IPS DF 6.9 (cell line): ENCODE data around the gene IRS2.

Source experiments
- DNase-seq: peaks from one replicate; pipeline ENCODE4 v3.0.0-alpha.2; 2013; ENCODE audit warnings: low read depth, low spot score
- H3K27ac ChIP-seq: one replicate; pipeline ENCODE4 v1.5.1; 2013; ENCODE audit warnings: low read length, control low read depth
- H3K27me3 ChIP-seq: 2 replicates; pipeline ENCODE4 v1.6.1; 2013; ENCODE audit warnings: mild to moderate bottlenecking, low read length; ENCODE audit not compliant: control insufficient read depth, insufficient read depth
- H3K36me3 ChIP-seq: 2 replicates; pipeline ENCODE4 v1.6.1; 2013; ENCODE audit warnings: low read length; ENCODE audit not compliant: control insufficient read depth, insufficient read depth
- H3K4me1 ChIP-seq: 2 replicates; pipeline ENCODE4 v1.6.1; 2013; ENCODE audit warnings: low read length; ENCODE audit not compliant: control insufficient read depth, insufficient read depth
- H3K4me3 ChIP-seq: 2 replicates; pipeline ENCODE4 v1.5.1; 2013; ENCODE audit warnings: mild to moderate bottlenecking, low read length
- H3K9me3 ChIP-seq: 2 replicates; pipeline ENCODE4 v1.6.1; 2013; ENCODE audit warnings: low read length, inconsistent platforms; ENCODE audit not compliant: control insufficient read depth, insufficient read depth
- WGBS: extraction: QIAGEN DNeasy Blood & Tissue Kit; methylation state at CpG from one replicate; pipeline ENCODE4 v1.1.7; 2013; ENCODE audit warnings: mixed read lengths, missing lambda C conversion rate; ENCODE audit not compliant: insufficient read length, insufficient coverage; 5-methylcytosine and 5-hydroxymethylcytosine counted together

IRS2 gene

DNA sequence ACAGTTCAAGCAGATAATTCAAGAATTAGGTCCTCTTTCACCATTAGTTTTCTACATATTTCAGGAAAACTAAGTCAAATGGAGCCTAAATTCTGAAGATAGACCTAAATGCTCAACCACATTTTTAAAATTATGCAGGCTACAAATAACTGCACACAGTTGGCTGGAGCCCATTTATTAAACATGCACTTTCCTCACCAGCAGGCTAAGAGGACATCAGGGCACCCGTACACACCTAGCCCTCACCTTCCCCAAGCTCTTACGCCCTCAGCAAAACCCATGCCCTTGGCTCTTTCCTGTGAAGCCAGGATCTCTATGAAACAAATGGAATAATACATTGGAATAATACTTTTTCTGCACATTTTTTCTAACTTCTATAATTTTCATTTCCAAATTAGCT lies 18.2 kb downstream of the IRS2 start:
- Histone ChIP-seq H3K36me3 (no peaks in the 10 kb centered on the region), H3K27ac (no peak overlapping the region), H3K4me1 (peaks cover 2% of the 10 kb centered on the region; the same call in 1 of the 2 replicates), H3K4me3 (no peak overlapping the region), H3K27me3 (no peaks in the 10 kb centered on the region), H3K9me3 (no peaks in the 10 kb centered on the region)
- DNase-seq = no peak
- no CpG with 5 or more reads among the region's 2 CpGs for WGBS

GRCh38 chr13:109767023-109767422 lies 19.4 kb downstream of the IRS2 start:
- no peak overlapping the region for H3K4me3 ChIP-seq
- peaks cover 2% of the 10 kb centered on the region; the same call in 1 of the 2 replicates for H3K4me1 ChIP-seq
- H3K36me3 ChIP-seq = no peaks in the 10 kb centered on the region
- no peak for DNase-seq
- no CpG with 5 or more reads among the region's 5 CpGs for WGBS
- no peaks in the 10 kb centered on the region for H3K27me3 ChIP-seq
- H3K27ac ChIP-seq = no peak overlapping the region
- no peaks in the 10 kb centered on the region for H3K9me3 ChIP-seq

- H3K9me3 ChIP-seq = no peaks in the 10 kb centered on the region
- no CpG with 5 or more reads among the region's 10 CpGs for WGBS
- peaks cover 2% of the 10 kb centered on the region; the same call in 1 of the 2 replicates for H3K4me1 ChIP-seq
- no peak overlapping the region for H3K27ac ChIP-seq
- no peak overlapping the region for H3K4me3 ChIP-seq
- no peaks in the 10 kb centered on the region for H3K27me3 ChIP-seq
- H3K36me3 ChIP-seq = no peaks in the 10 kb centered on the region
- no peak for DNase-seq
Observed at GRCh38 chr13:109764470-109765291, 21.7 kb downstream of the IRS2 start.

- DNase-seq = no peak
- Histone ChIP-seq H3K9me3 (no peaks in the 10 kb centered on the region), H3K4me1 (peaks cover 2% of the 10 kb centered on the region; the same call in 1 of the 2 replicates), H3K4me3 (no peak overlapping the region), H3K27me3 (no peaks in the 10 kb centered on the region), H3K36me3 (no peaks in the 10 kb centered on the region), H3K27ac (no peak overlapping the region)
- no CpG with 5 or more reads among the region's 7 CpGs for WGBS
Observed at GRCh38 chr13:109764045-109764444, 22.3 kb downstream of the IRS2 start.

GRCh38 chr13:109762791-109763190 lies 23.6 kb downstream of the IRS2 start:
- no peak overlapping the region for H3K4me3 ChIP-seq
- no CpG with 5 or more reads among the region's 6 CpGs for WGBS

DNA sequence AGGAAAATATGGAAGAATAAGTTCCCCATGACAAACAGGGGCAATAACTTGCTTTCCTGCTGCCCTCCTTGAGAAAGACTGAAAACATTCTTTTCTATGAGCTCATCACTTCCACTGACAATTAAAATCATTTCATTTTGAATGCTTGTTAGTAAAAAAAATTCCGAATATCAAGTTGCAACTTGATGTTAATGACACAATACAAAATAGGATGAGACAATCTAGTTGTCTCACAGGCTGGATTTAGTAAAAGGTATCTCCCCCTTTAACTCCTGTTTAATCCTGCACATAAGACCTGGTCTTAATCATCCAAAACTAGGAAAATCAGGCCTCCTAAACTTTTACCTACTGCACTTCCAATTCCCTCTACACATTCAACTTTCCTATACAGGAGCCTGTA lies 24.7 kb downstream of the IRS2 start:
- H3K9me3 ChIP-seq = no peaks in the 10 kb centered on the region
- H3K4me1 ChIP-seq = no peaks in the 10 kb centered on the region; the same call in 1 of the 2 replicates
- no peaks in the 10 kb centered on the region for H3K27me3 ChIP-seq
- DNase-seq = no peak
- no CpG with 5 or more reads among the region's 1 CpG for WGBS
- no peak overlapping the region for H3K27ac ChIP-seq
- no peak overlapping the region for H3K4me3 ChIP-seq
- no peaks in the 10 kb centered on the region for H3K36me3 ChIP-seq

More at GRCh38 chr13:109762791-109763190, 23.6 kb downstream of the IRS2 start:
- H3K36me3 ChIP-seq = no peaks in the 10 kb centered on the region
- H3K27ac ChIP-seq = no peak overlapping the region
- no peaks in the 10 kb centered on the region for H3K27me3 ChIP-seq
- DNase-seq = no peak
- no peaks in the 10 kb centered on the region for H3K9me3 ChIP-seq
- peaks cover 2% of the 10 kb centered on the region; the same call in 1 of the 2 replicates for H3K4me1 ChIP-seq

GRCh38 chr13:109760951-109761350 lies 25.4 kb downstream of the IRS2 start:
- Histone ChIP-seq H3K36me3 (no peaks in the 10 kb centered on the region; the same call in 1 of the 2 replicates), H3K27me3 (no peaks in the 10 kb centered on the region), H3K4me3 (no peak overlapping the region), H3K27ac (no peak overlapping the region), H3K4me1 (no peaks in the 10 kb centered on the region; the same call in 1 of the 2 replicates), H3K9me3 (no peaks in the 10 kb centered on the region)
- WGBS = no CpG with 5 or more reads among the region's 8 CpGs
- DNase-seq = no peak

DNA sequence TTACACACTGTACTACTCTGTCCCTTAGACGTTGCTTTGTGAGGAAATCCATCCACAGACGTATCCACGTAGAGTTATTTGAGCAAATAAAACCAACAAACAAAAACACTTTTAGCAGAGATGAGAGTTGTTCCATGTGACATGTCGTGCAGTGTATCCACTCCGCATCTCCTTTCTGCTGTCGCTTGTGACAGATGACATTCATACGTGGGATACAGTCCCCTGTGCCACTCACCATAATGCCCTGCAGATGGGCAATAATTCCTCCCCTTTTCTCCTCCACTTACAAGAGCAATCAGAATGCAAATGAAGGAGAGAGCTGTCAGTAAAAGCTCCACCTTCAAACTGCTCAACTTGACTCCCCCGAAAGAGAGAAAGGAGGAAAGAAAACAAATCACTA lies 26.0 kb downstream of the IRS2 start:
- no peak overlapping the region for H3K4me3 ChIP-seq
- DNase-seq = no peak
- no peaks in the 10 kb centered on the region; the same call in 1 of the 2 replicates for H3K4me1 ChIP-seq
- no peaks in the 10 kb centered on the region for H3K27me3 ChIP-seq
- no peak overlapping the region for H3K27ac ChIP-seq
- no peaks in the 10 kb centered on the region for H3K9me3 ChIP-seq
- no CpG with 5 or more reads among the region's 8 CpGs for WGBS
- H3K36me3 ChIP-seq = no peaks in the 10 kb centered on the region; the same call in 1 of the 2 replicates

DNA sequence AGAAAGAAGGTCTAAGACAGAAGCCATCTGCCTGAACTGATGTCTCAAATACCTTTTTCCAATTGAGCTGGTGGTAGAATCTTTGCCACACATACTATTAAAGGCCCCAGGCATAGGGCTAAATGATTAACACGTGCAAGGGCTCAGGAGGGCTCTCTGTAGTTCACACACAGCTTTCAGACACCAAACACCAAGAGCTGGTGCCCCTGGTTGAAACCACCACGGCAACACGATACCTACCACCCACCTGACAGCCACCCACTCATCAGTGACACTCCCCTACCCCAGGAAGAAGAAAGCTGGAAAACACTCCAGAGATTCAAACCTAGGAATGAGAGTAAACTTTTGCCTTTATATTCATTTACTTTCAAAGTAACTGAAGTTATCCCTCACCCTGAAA lies 26.8 kb downstream of the IRS2 start:
- H3K27ac ChIP-seq = no peak overlapping the region
- no peak for DNase-seq
- WGBS = no CpG with 5 or more reads among the region's 3 CpGs
- H3K36me3 ChIP-seq = no peaks in the 10 kb centered on the region; the same call in 1 of the 2 replicates
- no peak overlapping the region for H3K4me3 ChIP-seq
- H3K9me3 ChIP-seq = no peaks in the 10 kb centered on the region
- no peaks in the 10 kb centered on the region for H3K27me3 ChIP-seq
- H3K4me1 ChIP-seq = no peaks in the 10 kb centered on the region; the same call in 1 of the 2 replicates

DNA sequence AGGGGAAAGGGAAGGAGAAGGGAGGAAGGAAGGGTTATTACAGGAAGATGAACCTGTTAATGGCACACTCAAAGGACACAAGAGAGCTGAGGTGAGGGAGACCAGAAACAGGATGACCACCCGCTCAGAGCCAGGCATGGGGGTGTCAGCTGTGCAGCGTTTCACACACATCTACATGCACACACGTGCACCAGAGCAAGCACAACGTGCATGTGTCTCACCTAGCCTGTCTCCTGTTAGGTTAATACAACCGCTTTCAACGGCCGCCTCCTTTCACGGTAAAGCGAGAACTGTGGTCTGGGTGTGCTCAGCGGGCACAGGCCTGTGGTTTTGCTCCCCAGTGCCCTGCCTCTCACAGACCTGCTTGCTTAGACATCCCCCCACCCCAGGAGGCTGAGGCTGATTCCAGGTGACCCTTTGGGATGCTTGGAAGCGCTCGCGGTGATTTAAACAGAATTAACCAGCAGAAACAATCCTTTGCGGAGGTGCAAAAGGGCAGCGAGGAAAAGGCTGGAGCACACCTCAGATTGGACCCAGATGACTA lies 27.4 kb downstream of the IRS2 start:
- DNase-seq = no peak
- no peaks in the 10 kb centered on the region; the same call in 1 of the 2 replicates for H3K4me1 ChIP-seq
- no peak overlapping the region for H3K4me3 ChIP-seq
- WGBS = no CpG with 5 or more reads among the region's 15 CpGs
- H3K36me3 ChIP-seq = no peaks in the 10 kb centered on the region; the same call in 1 of the 2 replicates
- no peaks in the 10 kb centered on the region for H3K27me3 ChIP-seq
- H3K9me3 ChIP-seq = no peaks in the 10 kb centered on the region
- no peak overlapping the region for H3K27ac ChIP-seq
